Activated CD8-positive, alpha-beta memory T cell treated with anti-CD3 and anti-CD28 coated beads, Interleukin-2, amount 50 U/mL, for 24 hours (primary cell): ENCODE measurements around the gene BCAP29.
"Not testable (repeated sequence)": the region's sequence is repeated elsewhere in the genome, so short reads cannot be mapped to it uniquely, and the experiment has no call there.

Experiments used
- DNase-seq: peaks from one replicate; pipeline ENCODE4 v3.0.0-alpha.2; 2020; ENCODE audit errors: extremely low read depth

BCAP29 gene

GRCh38 chr7:107627002-107627401 lies 47.0 kb downstream of the BCAP29 start:
- no peak for DNase-seq

GRCh38 chr7:107628461-107629064 lies 48.5 kb downstream of the BCAP29 start:
- no peak for DNase-seq

GRCh38 chr7:107630342-107630741 lies 50.3 kb downstream of the BCAP29 start:
- DNase-seq: no peak

DNA sequence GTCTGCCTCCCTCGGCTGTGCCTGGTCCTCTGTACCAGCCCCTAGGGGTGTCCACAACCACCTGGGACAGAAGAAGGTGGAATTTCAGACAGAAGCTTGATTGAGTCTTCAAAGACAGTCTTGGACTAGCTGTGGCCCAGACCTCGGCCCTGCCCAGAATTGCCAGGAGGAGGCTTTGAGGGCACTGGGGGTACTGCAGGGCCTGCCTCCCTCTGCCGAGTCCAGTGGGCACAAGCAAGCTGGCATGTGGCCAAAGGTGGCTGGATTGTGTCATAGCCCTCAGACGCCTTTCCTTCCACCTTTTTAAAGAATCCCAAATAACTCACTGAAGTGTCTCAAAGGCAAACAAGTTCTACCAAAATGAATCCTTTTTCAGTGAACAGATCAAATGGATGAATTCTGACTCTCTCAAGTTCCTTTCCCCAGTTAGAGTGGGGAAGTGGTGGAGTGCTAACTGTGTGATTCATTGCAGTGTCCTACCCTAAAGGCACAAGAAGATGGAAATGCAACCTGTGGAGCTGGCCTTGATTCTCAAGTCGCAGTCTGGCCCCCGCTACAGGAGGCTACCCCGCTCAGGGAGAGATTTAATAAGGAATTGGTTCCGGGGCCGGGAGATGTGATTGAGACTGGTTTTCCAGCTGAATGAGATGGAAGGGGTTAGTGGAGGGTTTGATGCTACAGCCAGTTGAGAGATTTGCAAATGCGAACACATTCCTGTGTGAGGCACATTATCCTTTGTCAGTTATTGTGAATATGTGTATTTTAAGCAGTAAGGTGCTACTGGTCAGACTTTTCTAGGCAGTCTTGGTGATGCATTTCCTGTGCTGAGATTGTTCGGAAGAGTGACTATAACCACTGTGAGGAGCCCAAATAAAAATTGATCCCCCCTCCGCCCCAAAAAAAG lies 51.8 kb downstream of the BCAP29 start:
- no peak for DNase-seq

DNA sequence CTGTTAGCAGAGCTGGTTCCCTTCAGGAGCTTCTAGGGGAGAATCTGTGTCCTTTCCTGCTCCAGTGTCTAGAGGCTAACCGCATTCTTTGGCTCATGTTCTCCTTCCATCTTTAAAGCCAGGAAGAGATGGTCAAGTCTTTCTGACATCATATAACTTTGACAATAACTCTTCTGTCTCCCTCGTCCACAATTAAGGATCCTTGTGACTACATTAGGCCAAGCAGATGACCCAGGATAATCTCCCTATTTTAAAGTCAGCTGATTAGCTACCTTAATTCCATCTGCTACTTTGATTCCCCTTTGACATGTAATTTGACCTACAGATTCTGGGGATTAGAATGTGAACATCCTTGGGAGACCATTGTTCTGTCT lies 52.4 kb downstream of the BCAP29 start:
- DNase-seq: no peak

DNA sequence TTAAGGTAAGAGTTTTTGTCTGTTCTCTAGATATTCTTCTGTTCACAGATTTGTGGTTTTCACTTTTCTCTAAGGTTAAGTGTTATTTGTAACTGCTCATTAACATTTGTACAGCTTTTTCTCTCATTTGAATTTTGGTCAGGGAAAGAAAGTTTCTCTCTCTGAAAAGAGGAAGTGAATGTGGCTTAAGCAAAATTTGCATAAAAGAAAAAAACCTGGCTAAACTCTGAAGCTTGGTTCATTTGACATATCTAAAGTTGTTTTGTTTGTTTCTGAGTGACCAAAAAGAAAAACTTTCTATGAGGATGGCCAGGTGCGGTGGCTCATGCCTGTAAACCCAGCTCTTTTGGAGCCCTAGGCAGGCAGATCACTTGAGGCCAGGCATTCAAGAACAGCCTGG lies 58.5 kb downstream of the BCAP29 start:
- no peak for DNase-seq

DNA sequence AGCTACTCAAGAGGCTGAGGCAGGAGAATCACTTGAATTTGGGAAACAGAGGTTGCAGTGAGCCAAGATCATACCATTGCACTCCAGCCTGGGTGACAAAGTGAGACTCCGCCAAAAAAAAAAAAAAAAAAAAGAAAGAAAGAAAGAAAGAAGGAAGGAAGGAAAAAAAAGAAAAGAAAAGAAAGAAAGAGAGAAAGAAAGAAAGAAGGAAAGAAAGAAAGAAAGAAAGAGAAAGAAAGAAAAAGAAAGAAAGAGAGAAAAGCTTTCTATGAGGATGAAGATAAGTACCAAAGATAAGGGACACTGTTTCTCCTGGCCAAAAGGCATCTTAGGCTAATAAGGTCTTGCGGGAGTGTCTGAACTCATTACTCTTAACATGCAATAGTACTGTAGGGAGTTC lies 59.0 kb downstream of the BCAP29 start:
- DNase-seq: not testable (repeated sequence)

GRCh38 chr7:107641676-107642075 lies 61.6 kb downstream of the BCAP29 start:
- DNase-seq: no peak

GRCh38 chr7:107642501-107642900 lies 62.5 kb downstream of the BCAP29 start:
- DNase-seq: no peak

GRCh38 chr7:107643407-107643806 lies 63.4 kb downstream of the BCAP29 start:
- DNase-seq: no peak

DNA sequence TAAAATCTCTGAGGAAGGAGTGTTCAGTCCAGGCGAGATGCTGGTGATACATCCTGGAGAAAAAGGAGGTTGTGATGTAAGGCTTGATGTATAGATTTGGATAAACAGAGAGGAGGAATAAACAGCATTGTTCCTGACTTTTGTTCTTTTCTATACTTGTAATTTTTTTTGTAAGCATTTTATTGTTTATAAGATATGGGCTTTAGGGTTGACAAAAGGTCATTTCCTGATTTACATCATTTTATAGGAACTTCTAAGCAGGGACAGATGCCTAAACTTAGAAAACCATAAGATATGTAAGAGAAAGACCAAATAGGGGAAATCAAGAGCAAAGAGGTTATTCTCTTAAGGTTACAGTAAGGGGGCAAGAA lies 63.9 kb downstream of the BCAP29 start:
- no peak for DNase-seq

GRCh38 chr7:107644309-107644974 lies 64.4 kb downstream of the BCAP29 start:
- DNase-seq: no peak

DNA sequence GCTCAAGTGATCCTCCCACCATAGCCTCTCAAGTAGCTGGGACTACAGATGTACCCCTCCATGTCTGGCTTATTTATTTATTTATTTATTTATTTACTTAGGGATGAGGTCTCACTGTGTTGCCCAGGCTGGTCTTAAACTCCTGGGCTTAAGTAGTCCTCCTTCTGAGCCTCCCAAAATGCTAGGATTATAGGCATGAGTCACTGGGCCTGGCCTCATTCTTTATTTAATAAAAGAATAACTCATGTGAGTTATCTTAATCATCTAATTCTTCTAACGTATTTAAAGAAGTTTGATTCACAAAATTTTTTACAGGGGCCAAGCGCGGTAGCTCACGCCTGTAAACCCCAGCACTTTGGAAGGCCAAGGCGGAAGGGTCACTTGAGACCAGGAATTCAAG lies 72.6 kb downstream of the BCAP29 start:
- DNase-seq: no peak

DNA sequence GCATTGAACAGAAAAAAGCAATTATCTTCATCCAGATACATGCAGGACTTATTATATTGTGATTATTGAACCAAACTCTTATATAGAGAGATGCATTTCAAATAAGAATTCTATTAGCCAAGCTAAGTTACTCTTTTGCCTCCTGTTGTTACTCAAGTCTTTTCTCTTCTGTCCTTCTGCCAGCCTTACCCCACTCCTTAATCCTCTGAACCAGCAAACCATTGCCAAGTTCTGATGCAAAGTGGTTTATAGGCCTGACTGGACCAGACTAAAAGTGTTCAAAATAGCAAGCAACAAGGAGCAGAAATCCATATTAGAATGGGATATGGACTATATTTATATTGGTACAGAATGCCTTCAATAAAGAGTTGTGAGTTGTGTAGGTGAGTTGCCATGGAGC lies 78.4 kb downstream of the BCAP29 start:
- no peak for DNase-seq

DNA sequence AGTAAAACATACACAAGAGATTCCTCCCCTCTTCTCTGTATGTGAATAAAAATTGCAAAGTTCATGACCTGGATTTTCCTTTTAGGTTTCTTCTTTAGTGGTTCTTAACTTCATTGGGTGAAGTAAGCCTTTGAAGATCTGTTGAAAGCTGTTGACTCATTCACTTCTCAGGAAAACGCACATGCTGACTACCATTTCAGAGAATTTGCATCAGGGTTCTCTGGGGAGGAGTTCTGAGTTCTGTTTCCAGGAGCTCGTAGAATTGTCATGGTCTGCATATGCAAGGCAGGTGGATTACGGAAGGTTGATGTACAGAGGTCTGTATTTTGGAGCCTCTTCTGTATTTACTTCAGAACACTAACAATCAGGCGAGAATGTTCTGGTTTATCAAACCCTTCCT lies 79.6 kb downstream of the BCAP29 start:
- no peak for DNase-seq

GRCh38 chr7:107660381-107661080 lies 80.5 kb downstream of the BCAP29 start, which contains the start of gene SLC26A4:
Gene SLC26A4 (plus strand): TSS chr7:107660828. CDS start chr7:107661642, 814 bp downstream.
- no peak for DNase-seq

- DNase-seq: no peak
Observed at GRCh38 chr7:107661081-107661864, 81.2 kb downstream of the BCAP29 start.

- no peak for DNase-seq
Observed at GRCh38 chr7:107661865-107662379, 81.9 kb downstream of the BCAP29 start.

DNA sequence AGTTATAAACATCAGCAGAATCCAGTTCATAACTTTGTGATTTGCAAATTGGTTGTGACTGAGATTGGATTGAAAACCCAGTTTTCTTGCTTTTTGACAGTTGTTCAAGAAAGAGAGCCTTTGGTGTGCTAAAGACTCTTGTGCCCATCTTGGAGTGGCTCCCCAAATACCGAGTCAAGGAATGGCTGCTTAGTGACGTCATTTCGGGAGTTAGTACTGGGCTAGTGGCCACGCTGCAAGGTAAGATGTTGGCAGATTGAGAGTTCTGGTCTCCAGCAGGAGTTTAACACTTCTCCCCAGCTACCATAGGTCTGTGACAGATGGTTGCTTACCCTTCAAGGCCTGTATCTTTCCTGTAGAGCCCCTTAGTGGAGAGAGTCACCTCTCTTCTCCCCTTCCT lies 83.2 kb downstream of the BCAP29 start:
- no peak for DNase-seq

DNA sequence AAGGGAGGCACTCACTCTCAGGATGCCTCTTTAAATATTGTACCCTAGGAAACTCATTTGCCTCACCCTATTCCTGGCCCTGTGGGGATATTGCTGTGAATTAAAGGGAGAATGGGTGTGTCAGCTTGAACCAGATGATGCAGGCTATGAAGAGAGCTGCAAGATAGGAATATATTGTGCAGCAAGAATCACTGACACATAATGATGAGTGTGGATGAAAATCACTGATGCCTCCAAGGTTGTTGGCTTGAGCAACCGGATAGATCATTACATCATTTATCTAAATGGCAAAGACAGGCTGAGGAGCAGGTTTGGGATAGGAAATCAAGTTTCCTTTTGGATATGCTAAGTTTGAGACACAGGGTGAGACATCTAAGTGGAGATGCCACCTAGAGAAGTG lies 86.7 kb downstream of the BCAP29 start:
- DNase-seq: no peak

DNA sequence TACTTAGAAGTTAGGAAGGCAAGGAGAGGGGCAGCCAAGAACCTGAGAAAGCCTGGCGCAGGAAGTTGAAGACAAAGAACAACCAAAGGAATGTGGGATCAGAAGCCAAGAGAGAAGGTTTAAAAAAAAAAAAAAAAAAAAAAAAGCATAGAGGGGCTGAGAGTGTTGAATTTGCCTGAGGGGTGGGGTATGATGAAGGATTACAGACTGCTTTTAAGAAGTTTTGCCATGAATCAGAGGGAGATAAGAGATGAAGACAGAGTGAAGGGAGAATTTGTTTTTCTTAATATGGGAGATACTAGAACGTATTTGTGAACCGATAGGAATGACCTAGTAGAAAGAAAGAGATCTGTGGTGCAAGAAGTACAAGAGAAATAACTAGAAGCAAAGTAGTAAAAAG lies 87.3 kb downstream of the BCAP29 start:
- DNase-seq: no peak
